Fibroblast of lung (primary cell): ENCODE measurements around the gene EFHC1.

Experiments used
- EZH2 ChIP-seq: IDR thresholded peaks from 2 replicates; pipeline ENCODE4 v1.5.1; 2012; ENCODE audit warnings: low read length, control low read depth, mild to moderate bottlenecking; ENCODE audit errors: missing control alignments
- TF ChIP-seq, protein P1 (sequence below), 2 donors: IDR thresholded peaks in 1 of 2; conservative IDR thresholded peaks in 1 of 2; 1 replicate in 1 of 2; 2 replicates in 1 of 2; pipeline ENCODE4 v1.5.1; 2011 to 2012; ENCODE audit warnings: low read length in 2 of 2, control low read depth in 1 of 2, inconsistent platforms in 1 of 2, low read depth in 1 of 2, mild to moderate bottlenecking in 1 of 2

DNA sequence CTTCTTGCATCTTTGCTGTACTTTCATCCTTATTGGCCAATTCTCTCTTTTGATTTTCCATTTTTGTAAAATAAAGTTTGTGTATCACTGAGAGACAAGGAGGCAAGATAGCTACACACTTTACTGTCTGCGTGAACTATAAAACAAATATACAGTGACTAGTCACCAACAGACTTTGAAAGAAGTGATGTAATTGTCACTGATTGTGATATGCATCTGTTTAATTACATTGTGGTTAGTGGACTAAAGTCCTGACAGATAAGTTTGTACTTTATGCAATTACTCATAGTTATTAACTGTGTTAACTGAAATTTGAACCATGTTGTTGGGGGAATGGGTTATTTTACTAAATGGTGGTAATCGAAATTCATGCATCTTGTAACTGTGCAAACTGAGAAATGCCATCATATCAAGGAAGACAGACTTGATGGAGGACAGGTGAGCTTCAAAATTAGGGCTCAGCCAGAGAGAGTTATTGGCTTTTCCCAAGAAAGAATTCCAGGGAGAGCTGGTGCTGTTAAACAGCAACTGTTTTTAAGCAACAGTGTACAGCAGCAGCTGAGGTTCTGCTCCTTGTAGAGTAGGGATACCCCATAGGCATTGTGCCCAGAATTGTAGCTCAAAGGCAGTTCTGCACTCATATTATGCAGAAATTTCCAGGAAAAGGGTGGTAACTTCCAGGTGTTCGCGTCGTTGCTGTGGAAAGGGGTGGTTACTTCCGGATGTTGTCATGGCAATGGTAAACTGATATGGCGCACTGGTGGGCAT lies 62.9 kb downstream of the EFHC1 start:
- TF ChIP-seq, protein P1, sequence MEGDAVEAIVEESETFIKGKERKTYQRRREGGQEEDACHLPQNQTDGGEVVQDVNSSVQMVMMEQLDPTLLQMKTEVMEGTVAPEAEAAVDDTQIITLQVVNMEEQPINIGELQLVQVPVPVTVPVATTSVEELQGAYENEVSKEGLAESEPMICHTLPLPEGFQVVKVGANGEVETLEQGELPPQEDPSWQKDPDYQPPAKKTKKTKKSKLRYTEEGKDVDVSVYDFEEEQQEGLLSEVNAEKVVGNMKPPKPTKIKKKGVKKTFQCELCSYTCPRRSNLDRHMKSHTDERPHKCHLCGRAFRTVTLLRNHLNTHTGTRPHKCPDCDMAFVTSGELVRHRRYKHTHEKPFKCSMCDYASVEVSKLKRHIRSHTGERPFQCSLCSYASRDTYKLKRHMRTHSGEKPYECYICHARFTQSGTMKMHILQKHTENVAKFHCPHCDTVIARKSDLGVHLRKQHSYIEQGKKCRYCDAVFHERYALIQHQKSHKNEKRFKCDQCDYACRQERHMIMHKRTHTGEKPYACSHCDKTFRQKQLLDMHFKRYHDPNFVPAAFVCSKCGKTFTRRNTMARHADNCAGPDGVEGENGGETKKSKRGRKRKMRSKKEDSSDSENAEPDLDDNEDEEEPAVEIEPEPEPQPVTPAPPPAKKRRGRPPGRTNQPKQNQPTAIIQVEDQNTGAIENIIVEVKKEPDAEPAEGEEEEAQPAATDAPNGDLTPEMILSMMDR (conservative IDR thresholded peaks at IDR 0.05 in 1 of 2, IDR thresholded peaks at IDR 0.05 in 1 of 2; ENCODE audit: low read depth in 1 of 2, low read length in 2 of 2), result no peak
- no peak for TF ChIP-seq EZH2
